SK-N-SH (cell line): ENCODE results near the gene GTF3A. TPM values are rescaled to one million over a fixed set of nuclear protein-coding genes. Genes with fewer than 3 reads are reported as not detected.

Experiments used
- CTCF ChIA-PET: fragments of 300-600, 350-600 bp; formaldehyde crosslinking; extraction: SDS; loops from one replicate; lab custom pipeline; 2021; lab: Yijun Ruan, JAX
- POLR2A ChIA-PET: fragments of 350-600 bp; sonication (Branson Sonifier 250); formaldehyde crosslinking; extraction: SDS; loops from one replicate; lab custom pipeline; 2020; ENCODE audit warnings: antibody characterized with exemption, inconsistent platforms; lab: Yijun Ruan, JAX
- DNase-seq: peaks from one replicate; pipeline ENCODE4 v3.0.0; 2012
- H2AFZ ChIP-seq: fragments of 200-600 bp; sonication (generic); 2 replicates; pipeline ENCODE4 v1.8.1; 2016; ENCODE audit warnings: antibody characterized with exemption, mild to moderate bottlenecking, low read depth
- H3F3A ChIP-seq: fragments of 200-600 bp; sonication (generic); replicated peaks from 2 replicates; pipeline ENCODE3; 2016; ENCODE audit warnings: antibody characterized with exemption, mild to moderate bottlenecking; ENCODE audit not compliant: insufficient read depth
- H3K27ac ChIP-seq, 2 experiments: fragments of 200-500 bp in 1 of 2; fragments of 200-600 bp in 1 of 2; sonication (Bioruptor generic) in 1 of 2; sonication (generic), shearing (Covaris generic) in 1 of 2; 2 replicates each; pipeline versions ENCODE4 v1.5.1 to v1.6.1; 2014 to 2016; ENCODE audit warnings: low read depth in 2 of 2, inconsistent platforms in 1 of 2, low read length in 1 of 2, mild to moderate bottlenecking in 1 of 2, mixed read lengths in 1 of 2
- H3K27me3 ChIP-seq: fragments of 200-600 bp; sonication (generic), shearing (Covaris generic); 2 replicates; pipeline ENCODE4 v1.6.1; 2016; ENCODE audit warnings: mixed run types; ENCODE audit not compliant: insufficient read depth
- H3K36me3 ChIP-seq, 2 experiments: fragments of 200-500 bp in 1 of 2; fragments of 200-600 bp in 1 of 2; sonication (Bioruptor generic) in 1 of 2; sonication (generic) in 1 of 2; replicated peaks in 1 of 2; 2 replicates each; pipeline versions ENCODE3 to v1.5.1; 2014 to 2016; ENCODE audit warnings: low read length in 1 of 2, mild to moderate bottlenecking in 1 of 2; ENCODE audit not compliant: insufficient read depth in 2 of 2, control insufficient read depth in 1 of 2
- H3K4me1 ChIP-seq, 2 experiments: fragments of 200-500 bp in 1 of 2; fragments of 200-600 bp in 1 of 2; sonication (Bioruptor generic) in 1 of 2; sonication (generic), shearing (Covaris generic) in 1 of 2; 2 replicates each; pipeline versions ENCODE4 v1.5.1 to v1.6.1; 2014 to 2016; ENCODE audit warnings: low read depth in 1 of 2, low read length in 1 of 2, mixed run types in 1 of 2; ENCODE audit not compliant: insufficient read depth in 2 of 2, control insufficient read depth in 1 of 2
- H3K4me2 ChIP-seq: fragments of 200-600 bp; sonication (generic), shearing (Covaris generic); 2 replicates; pipeline ENCODE4 v1.6.1; 2017; ENCODE audit warnings: mixed run types
- H3K4me3 ChIP-seq, 2 experiments: fragments of 200-500 bp in 1 of 2; fragments of 200-600 bp in 1 of 2; sonication (Bioruptor generic) in 1 of 2; sonication (generic), shearing (Covaris generic) in 1 of 2; 2 replicates each; pipeline versions ENCODE4 v1.5.1 to v1.8.1; 2014 to 2016; ENCODE audit warnings: low read depth in 2 of 2, inconsistent platforms in 1 of 2, low read length in 1 of 2, mild to moderate bottlenecking in 1 of 2, mixed read lengths in 1 of 2, moderate library complexity in 1 of 2
- H3K79me2 ChIP-seq: fragments of 200-600 bp; sonication (generic); 2 replicates; pipeline ENCODE4 v1.8.1; 2017; ENCODE audit warnings: mild to moderate bottlenecking; ENCODE audit not compliant: insufficient read depth
- H3K9ac ChIP-seq: fragments of 200-600 bp; sonication (generic); 2 replicates; pipeline ENCODE4 v1.6.1; 2017; ENCODE audit warnings: mixed run types
- H3K9me2 ChIP-seq: fragments of 200-600 bp; sonication (generic); 2 replicates; pipeline ENCODE4 v1.6.1; 2017; ENCODE audit warnings: mixed run types
- H3K9me3 ChIP-seq: fragments of 200-600 bp; sonication (generic); 2 replicates; pipeline ENCODE4 v1.6.1; 2017; ENCODE audit warnings: mixed run types, mild to moderate bottlenecking, moderate library complexity
- H4K20me1 ChIP-seq: fragments of 200-600 bp; sonication (generic); 2 replicates; pipeline ENCODE4 v1.6.1; 2017; ENCODE audit warnings: mild to moderate bottlenecking, mixed run types; ENCODE audit not compliant: insufficient read depth
- CHD2 ChIP-seq: fragments of 150-350 bp; IDR thresholded peaks from 2 replicates; pipeline ENCODE4 v1.6.1; 2018; ENCODE audit warnings: low read length; ENCODE audit not compliant: partially characterized antibody
- EZH2phosphoT487 ChIP-seq: fragments of 200-600 bp; sonication (generic); IDR thresholded peaks from 2 replicates; pipeline ENCODE4 v1.6.1; 2017; ENCODE audit warnings: low read depth, mixed run types, mild to moderate bottlenecking, antibody characterized with exemption, moderate library complexity, borderline replicate concordance
- FOSL2 ChIP-seq: IDR thresholded peaks from 2 replicates; pipeline ENCODE4 v1.4.0; 2012; ENCODE audit warnings: low read depth, mild to moderate bottlenecking, moderate library complexity, borderline replicate concordance
- FOXJ3 ChIP-seq: sonication (generic); formaldehyde crosslinking; IDR thresholded peaks from 2 replicates; pipeline ENCODE4 v1.5.1; 2020; ENCODE audit warnings: mild to moderate bottlenecking, missing genetic modification reagents
- JUND ChIP-seq: IDR thresholded peaks from 2 replicates; pipeline ENCODE4 v1.4.0; 2012
- MEF2A ChIP-seq: IDR thresholded peaks from 2 replicates; pipeline ENCODE4 v1.4.0; 2012; ENCODE audit warnings: low read depth, borderline replicate concordance
- MXI1 ChIP-seq: IDR thresholded peaks from 2 replicates; pipeline ENCODE4 v1.6.1; 2012; ENCODE audit warnings: mild to moderate bottlenecking, low read depth, low read length, improper control_type of control experiment
- NRF1 ChIP-seq: IDR thresholded peaks from 2 replicates; pipeline ENCODE4 v1.6.1; 2012; ENCODE audit warnings: low read depth, mild to moderate bottlenecking, low read length
- POLR2AphosphoS5 ChIP-seq: IDR thresholded peaks from 2 replicates; pipeline ENCODE4 v1.6.1; 2012; ENCODE audit warnings: low read depth, low read length
- RCOR1 ChIP-seq: fragments of 150-350 bp; IDR thresholded peaks from 2 replicates; pipeline ENCODE4 v1.6.1; 2017; ENCODE audit warnings: antibody characterized with exemption, low read length
- RFX5 ChIP-seq: IDR thresholded peaks from 2 replicates; pipeline ENCODE4 v1.6.1; 2012; ENCODE audit warnings: mild to moderate bottlenecking, improper control_type of control experiment, low read length
- RXRA ChIP-seq: IDR thresholded peaks from 2 replicates; pipeline ENCODE4 v1.4.0; 2012; ENCODE audit warnings: low read depth, mild to moderate bottlenecking, borderline replicate concordance
- SIN3A ChIP-seq: IDR thresholded peaks from 2 replicates; pipeline ENCODE4 v1.6.1; 2012; ENCODE audit warnings: low read depth, mild to moderate bottlenecking, low read length, moderate library complexity, borderline replicate concordance
- SMC3 ChIP-seq: IDR thresholded peaks from 2 replicates; pipeline ENCODE4 v1.6.1; 2012; ENCODE audit warnings: low read depth, low read length, improper control_type of control experiment
- TEAD4 ChIP-seq: IDR thresholded peaks from 2 replicates; pipeline ENCODE4 v1.4.0; 2012; ENCODE audit warnings: mild to moderate bottlenecking, borderline replicate concordance; ENCODE audit not compliant: insufficient read depth
- WGBS: methylation state at CpG from one replicate; pipeline ENCODE4 v1.1.6; 2017; ENCODE audit warnings: low lambda C conversion rate; 5-methylcytosine and 5-hydroxymethylcytosine counted together
- polyA plus RNA-seq, 3 experiments: library from polyadenylated mRNA; depleted of rRNA; stranded (reverse); fragments of >200 nt; gene quantifications; 2 replicates each; pipeline ENCODE4 v1.2.3, GENCODE V29; 2012
- TF ChIP-seq, protein P1 (sequence below): IDR thresholded peaks from 2 replicates; pipeline ENCODE4 v1.4.0; 2012; ENCODE audit warnings: low read depth, borderline replicate concordance
- TF ChIP-seq, protein P2 (sequence below): fragments of 150-350 bp; IDR thresholded peaks from 2 replicates; pipeline ENCODE4 v1.6.1; 2017; ENCODE audit warnings: antibody characterized with exemption, low read length, low read depth, borderline replicate concordance
- TF ChIP-seq, protein P3 (sequence below): IDR thresholded peaks from 2 replicates; pipeline ENCODE4; 2012
- TF ChIP-seq, protein P4 (sequence below): fragments of 200-600 bp; sonication (generic); IDR thresholded peaks from 2 replicates; pipeline ENCODE4 v1.6.1; 2017; ENCODE audit warnings: antibody characterized with exemption, mild to moderate bottlenecking, moderate library complexity
- TF ChIP-seq, protein P5 (sequence below): fragments of 150-350 bp; IDR thresholded peaks from 2 replicates; pipeline ENCODE4 v1.6.1; 2016; ENCODE audit warnings: mild to moderate bottlenecking, low read depth, low read length

The GTF3A gene
- polyA plus RNA-seq, 1 of the 3 experiments (the other 2 are of a cell fraction) = 75.4 TPM

DNA sequence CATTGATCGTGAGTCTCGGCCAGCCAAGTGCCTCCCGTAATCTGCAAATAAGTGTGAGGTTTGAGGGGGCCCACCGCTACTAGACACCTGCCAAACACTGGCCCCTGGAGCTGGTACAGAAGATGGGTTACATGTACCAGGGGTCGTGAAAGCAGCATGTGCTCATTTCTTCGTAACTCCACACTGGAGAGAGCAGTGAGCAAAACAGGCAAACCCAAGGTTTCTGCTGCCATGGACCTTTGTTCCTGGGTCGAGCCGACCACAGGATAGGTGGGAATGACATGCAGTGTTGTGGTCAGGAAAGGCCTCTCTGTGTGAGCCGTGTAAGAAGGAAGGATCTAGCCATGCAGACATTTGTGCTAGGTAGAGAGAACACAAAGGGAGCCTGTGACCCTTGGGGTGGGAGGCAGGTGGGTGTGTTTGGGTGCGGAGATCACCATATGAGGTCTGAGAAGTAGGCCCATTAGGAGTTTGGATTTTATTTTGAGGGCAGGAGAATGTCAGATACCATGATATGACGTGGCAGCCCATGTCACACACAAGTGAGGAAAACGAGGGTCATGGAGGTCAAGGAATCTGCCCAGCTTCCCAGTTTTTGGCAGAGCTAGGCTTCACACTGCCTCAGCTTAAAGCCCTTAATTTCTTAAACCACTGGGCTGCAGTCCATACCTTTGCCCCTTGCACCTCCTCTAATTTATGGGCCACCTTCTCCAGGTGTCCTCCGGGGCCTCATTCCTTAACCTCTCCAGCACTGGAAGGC lies 919 bp downstream of the GTF3A start:
- ChIA-PET CTCF (interaction anchor here (0.7 to 3.0 kb wide), 5 partner anchors 18 to 63 kb away, joined by 3 to 16 read pairs (median 5); no protein-coding TSS in a partner anchor), POLR2A (no interaction called here)
- Histone ChIP-seq H3K4me3 (peak overlapping the region; percentile 74 to 88), H4K20me1 (peaks cover 12% of the 10 kb centered on the region; the same call in 1 of the 2 replicates), H3K36me3 (peaks cover 20 to 23% of the 10 kb centered on the region in 2 experiments), H3K9ac (peak overlapping the region; percentile 72), H3K27ac (peak overlapping the region in 1 of 2 experiments; percentile 64; a peak in 3 of 4 replicates), H2AFZ (peak overlapping the region; percentile 86; the same call in 1 of the 2 replicates), H3K27me3 (no peaks in the 10 kb centered on the region), H3K4me2 (peak overlapping the region; percentile 98), H3K4me1 (peaks cover 10 to 21% of the 10 kb centered on the region in 2 experiments), H3F3A (peaks cover 6% of the 10 kb centered on the region), H3K9me2 (no peaks in the 10 kb centered on the region), H3K79me2 (peaks cover 26% of the 10 kb centered on the region), H3K9me3 (no peaks in the 10 kb centered on the region)
- 27% methylated on average over 9 of the region's 13 CpGs for WGBS
- no peak for DNase-seq
- TF ChIP-seq, protein P1, sequence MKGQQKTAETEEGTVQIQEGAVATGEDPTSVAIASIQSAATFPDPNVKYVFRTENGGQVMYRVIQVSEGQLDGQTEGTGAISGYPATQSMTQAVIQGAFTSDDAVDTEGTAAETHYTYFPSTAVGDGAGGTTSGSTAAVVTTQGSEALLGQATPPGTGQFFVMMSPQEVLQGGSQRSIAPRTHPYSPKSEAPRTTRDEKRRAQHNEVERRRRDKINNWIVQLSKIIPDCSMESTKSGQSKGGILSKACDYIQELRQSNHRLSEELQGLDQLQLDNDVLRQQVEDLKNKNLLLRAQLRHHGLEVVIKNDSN = no peak
- TF ChIP-seq, protein P2, sequence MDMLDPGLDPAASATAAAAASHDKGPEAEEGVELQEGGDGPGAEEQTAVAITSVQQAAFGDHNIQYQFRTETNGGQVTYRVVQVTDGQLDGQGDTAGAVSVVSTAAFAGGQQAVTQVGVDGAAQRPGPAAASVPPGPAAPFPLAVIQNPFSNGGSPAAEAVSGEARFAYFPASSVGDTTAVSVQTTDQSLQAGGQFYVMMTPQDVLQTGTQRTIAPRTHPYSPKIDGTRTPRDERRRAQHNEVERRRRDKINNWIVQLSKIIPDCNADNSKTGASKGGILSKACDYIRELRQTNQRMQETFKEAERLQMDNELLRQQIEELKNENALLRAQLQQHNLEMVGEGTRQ = no peak
- TF ChIP-seq SIN3A (no peak), NRF1 (no peak), FOXJ3 (CRISPR knock-in tag) (no peak), RFX5 (no peak), FOSL2 (no peak), POLR2AphosphoS5 (no peak), MEF2A (no peak), TEAD4 (no peak), CHD2 (no peak), MXI1 (no peak), JUND (no peak), SMC3 (no peak), RXRA (no peak), RCOR1 (no peak), EZH2phosphoT487 (no peak)
- TF ChIP-seq, protein P3, sequence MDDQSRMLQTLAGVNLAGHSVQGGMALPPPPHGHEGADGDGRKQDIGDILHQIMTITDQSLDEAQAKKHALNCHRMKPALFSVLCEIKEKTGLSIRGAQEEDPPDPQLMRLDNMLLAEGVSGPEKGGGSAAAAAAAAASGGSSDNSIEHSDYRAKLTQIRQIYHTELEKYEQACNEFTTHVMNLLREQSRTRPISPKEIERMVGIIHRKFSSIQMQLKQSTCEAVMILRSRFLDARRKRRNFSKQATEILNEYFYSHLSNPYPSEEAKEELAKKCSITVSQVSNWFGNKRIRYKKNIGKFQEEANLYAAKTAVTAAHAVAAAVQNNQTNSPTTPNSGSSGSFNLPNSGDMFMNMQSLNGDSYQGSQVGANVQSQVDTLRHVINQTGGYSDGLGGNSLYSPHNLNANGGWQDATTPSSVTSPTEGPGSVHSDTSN = no peak
- TF ChIP-seq, protein P4, sequence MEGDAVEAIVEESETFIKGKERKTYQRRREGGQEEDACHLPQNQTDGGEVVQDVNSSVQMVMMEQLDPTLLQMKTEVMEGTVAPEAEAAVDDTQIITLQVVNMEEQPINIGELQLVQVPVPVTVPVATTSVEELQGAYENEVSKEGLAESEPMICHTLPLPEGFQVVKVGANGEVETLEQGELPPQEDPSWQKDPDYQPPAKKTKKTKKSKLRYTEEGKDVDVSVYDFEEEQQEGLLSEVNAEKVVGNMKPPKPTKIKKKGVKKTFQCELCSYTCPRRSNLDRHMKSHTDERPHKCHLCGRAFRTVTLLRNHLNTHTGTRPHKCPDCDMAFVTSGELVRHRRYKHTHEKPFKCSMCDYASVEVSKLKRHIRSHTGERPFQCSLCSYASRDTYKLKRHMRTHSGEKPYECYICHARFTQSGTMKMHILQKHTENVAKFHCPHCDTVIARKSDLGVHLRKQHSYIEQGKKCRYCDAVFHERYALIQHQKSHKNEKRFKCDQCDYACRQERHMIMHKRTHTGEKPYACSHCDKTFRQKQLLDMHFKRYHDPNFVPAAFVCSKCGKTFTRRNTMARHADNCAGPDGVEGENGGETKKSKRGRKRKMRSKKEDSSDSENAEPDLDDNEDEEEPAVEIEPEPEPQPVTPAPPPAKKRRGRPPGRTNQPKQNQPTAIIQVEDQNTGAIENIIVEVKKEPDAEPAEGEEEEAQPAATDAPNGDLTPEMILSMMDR = no peak
- TF ChIP-seq, protein P5, sequence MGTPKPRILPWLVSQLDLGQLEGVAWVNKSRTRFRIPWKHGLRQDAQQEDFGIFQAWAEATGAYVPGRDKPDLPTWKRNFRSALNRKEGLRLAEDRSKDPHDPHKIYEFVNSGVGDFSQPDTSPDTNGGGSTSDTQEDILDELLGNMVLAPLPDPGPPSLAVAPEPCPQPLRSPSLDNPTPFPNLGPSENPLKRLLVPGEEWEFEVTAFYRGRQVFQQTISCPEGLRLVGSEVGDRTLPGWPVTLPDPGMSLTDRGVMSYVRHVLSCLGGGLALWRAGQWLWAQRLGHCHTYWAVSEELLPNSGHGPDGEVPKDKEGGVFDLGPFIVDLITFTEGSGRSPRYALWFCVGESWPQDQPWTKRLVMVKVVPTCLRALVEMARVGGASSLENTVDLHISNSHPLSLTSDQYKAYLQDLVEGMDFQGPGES = no peak
